ENCODE measurements around the gene ABCF3. TPM values are rescaled to one million over a fixed set of nuclear protein-coding genes. Genes with fewer than 3 reads are reported as not detected.

ABCF3 gene
- total RNA-seq, 1 donor = 32.4 TPM

DNA sequence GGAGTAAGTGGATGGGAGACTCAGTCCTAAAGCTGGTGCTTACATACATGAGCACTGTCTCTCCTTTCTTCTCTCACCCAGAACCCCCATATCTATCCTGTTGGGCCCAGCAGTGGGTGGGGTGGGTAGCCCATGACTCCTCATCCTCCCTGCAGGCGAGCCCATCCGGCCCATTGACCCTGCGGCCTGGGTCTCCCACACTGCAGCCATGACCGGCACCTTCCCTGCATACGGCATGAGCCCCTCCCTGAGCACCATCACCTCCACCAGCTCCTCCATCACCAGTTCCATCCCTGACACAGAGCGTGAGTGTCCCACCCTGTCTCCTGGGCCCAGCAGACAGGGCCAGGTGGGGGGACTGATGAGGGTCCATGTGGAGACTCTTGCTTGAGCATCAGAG is 19.3 kb upstream of the ABCF3 start:
- TF ChIP-seq CTCF (IDR thresholded peaks at IDR 0.05; ENCODE audit: insufficient read depth, low read length) = no peak
- no peak overlapping the region for H3K4me3 ChIP-seq (ENCODE audit: low read depth, low read length)
- no peak for DNase-seq (ENCODE audit: low read depth)

GRCh38 chr3:184167786-184168185 is 18.2 kb upstream of the ABCF3 start:
- DNase-seq (ENCODE audit: low read depth) = no peak
- no peak for TF ChIP-seq CTCF (IDR thresholded peaks at IDR 0.05; ENCODE audit: insufficient read depth, low read length)
- H3K4me3 ChIP-seq (ENCODE audit: low read depth, low read length) = no peak overlapping the region

GRCh38 chr3:184168363-184169120 is 17.5 kb upstream of the ABCF3 start:
- TF ChIP-seq CTCF (IDR thresholded peaks at IDR 0.05; ENCODE audit: insufficient read depth, low read length) = no peak
- DNase-seq (ENCODE audit: low read depth) = peak; percentile 93
- no peak overlapping the region for H3K4me3 ChIP-seq (ENCODE audit: low read depth, low read length)

DNA sequence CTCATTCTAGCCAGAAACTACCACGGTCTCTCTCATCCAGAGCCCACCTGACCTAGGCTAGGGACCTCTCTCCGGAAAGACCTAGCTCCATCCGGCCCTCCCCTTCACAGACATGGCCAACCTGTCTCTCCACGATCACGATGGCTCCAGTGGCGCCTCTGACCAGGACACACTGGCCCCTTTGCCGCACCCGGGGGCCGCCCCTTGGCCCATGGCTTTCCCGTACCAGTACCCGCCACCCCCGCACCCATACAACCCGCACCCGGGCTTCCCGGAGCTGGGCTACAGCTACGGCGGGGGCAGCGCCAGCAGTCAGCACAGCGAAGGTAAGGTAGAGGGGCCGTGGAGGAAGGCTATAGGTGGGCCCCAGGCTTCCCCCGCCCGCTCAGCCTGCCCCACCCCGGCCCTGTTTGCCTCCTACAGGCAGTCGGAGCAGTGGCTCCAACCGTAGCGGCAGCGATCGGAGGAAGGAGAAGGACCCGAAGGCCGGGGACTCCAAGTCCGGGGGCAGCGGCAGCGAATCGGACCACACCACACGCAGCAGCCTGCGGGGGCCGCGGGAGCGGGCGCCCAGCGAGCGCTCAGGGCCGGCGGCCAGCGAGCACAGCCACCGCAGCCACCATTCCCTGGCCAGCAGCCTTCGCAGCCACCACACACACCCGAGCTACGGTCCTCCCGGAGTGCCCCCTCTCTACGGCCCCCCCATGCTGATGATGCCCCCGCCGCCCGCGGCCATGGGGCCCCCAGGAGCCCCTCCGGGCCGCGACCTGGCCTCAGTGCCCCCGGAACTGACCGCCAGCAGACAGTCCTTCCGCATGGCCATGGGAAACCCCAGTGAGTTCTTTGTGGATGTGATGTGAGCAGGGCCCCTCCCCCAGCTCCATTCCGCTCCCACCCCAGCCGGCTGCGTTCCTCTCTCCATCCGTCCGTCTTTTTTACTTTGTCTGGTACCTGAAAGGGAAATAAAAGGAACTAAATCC is 15.8 kb upstream of the ABCF3 start:
- DNase-seq (ENCODE audit: low read depth) = no peak
- H3K4me3 ChIP-seq (ENCODE audit: low read depth, low read length) = no peak overlapping the region
- TF ChIP-seq CTCF (IDR thresholded peaks at IDR 0.05; ENCODE audit: insufficient read depth, low read length) = no peak

DNA sequence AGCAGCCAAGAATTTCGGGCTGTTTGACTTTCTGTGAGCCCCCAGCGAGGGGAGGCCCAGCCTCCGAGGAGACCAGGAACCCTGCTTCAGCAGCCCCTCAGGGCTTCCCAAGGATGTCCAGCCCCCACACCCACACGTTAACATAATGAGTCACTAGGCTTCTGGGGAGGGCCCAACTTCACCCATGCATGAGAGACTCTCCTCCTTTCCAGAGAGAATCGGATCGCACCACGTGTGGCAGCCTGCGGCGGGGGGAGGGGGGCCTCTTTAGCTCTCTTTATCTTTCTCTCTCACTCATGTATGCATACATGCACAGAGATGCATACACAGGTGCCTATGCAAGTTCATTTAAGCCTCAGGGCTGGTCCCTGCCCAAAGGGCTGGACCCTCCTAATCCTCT is 14.4 kb upstream of the ABCF3 start:
- TF ChIP-seq CTCF (IDR thresholded peaks at IDR 0.05; ENCODE audit: insufficient read depth, low read length) = no peak
- DNase-seq (ENCODE audit: low read depth) = no peak
- H3K4me3 ChIP-seq (ENCODE audit: low read depth, low read length) = no peak overlapping the region

GRCh38 chr3:184172681-184173373 is 13.2 kb upstream of the ABCF3 start:
- TF ChIP-seq CTCF (IDR thresholded peaks at IDR 0.05; ENCODE audit: insufficient read depth, low read length) = no peak
- DNase-seq (ENCODE audit: low read depth) = peak; percentile 95
- H3K4me3 ChIP-seq (ENCODE audit: low read depth, low read length) = no peak overlapping the region
